Subcutaneous adipose tissue (tissue), 4 donors: ENCODE results near the gene ABR. TPM values are rescaled to one million over a fixed set of nuclear protein-coding genes. Genes with fewer than 3 reads are reported as not detected.

ENCODE experiments used
- total RNA-seq, 4 donors: library from RNA; depleted of rRNA; stranded (reverse); fragments of >200 nt; gene quantifications; one replicate each; pipeline ENCODE4 v1.1.0, GENCODE V29; 2016
- TF ChIP-seq, protein P1 (sequence below): fragments of 450-650 bp; IDR thresholded peaks from one replicate; pipeline ENCODE4 v1.5.1; 2016; ENCODE audit warnings: low read depth, mild to moderate bottlenecking, control low read depth, antibody characterized with exemption, moderate library complexity

Gene ABR
- total RNA-seq, 4 donors from 2014 or later = 53.8 to 82.8 (median 70.8) TPM

DNA sequence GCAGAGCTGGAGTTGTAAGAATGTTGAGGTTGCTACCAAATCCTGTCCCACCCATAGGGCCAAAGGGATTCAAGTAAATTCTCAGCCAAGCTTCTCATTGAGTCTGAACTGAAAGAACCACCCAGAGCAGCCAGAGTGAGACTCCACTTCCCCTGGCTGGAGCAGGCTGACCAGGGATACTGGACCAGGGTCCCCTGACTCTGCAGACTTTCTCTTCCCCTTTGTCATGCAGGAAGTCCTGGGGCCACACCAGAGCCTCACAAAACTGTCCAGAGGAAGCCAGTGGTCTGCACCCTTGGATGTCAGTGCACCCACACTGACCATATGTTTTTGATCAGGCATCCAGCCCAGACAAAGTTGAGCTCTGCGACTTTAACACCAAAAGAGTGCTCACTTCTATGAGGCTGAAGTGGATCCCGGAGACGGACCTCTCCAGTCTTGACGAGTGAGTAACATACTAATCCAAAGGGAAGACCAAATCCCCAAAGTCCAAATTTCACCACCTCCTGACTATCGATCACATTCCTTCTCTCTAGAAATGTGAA is 204.3 kb downstream of the ABR start:
- TF ChIP-seq, protein P1, sequence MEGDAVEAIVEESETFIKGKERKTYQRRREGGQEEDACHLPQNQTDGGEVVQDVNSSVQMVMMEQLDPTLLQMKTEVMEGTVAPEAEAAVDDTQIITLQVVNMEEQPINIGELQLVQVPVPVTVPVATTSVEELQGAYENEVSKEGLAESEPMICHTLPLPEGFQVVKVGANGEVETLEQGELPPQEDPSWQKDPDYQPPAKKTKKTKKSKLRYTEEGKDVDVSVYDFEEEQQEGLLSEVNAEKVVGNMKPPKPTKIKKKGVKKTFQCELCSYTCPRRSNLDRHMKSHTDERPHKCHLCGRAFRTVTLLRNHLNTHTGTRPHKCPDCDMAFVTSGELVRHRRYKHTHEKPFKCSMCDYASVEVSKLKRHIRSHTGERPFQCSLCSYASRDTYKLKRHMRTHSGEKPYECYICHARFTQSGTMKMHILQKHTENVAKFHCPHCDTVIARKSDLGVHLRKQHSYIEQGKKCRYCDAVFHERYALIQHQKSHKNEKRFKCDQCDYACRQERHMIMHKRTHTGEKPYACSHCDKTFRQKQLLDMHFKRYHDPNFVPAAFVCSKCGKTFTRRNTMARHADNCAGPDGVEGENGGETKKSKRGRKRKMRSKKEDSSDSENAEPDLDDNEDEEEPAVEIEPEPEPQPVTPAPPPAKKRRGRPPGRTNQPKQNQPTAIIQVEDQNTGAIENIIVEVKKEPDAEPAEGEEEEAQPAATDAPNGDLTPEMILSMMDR = no peak

- TF ChIP-seq, protein P1 = no peak
Observed at GRCh38 chr17:973053-973452, 206.7 kb downstream of the ABR start.

- TF ChIP-seq, protein P1 = no peak
Observed at GRCh38 chr17:970364-970763, 209.4 kb downstream of the ABR start.

GRCh38 chr17:969811-970355 is 209.9 kb downstream of the ABR start:
- TF ChIP-seq, protein P1 = no peak

DNA sequence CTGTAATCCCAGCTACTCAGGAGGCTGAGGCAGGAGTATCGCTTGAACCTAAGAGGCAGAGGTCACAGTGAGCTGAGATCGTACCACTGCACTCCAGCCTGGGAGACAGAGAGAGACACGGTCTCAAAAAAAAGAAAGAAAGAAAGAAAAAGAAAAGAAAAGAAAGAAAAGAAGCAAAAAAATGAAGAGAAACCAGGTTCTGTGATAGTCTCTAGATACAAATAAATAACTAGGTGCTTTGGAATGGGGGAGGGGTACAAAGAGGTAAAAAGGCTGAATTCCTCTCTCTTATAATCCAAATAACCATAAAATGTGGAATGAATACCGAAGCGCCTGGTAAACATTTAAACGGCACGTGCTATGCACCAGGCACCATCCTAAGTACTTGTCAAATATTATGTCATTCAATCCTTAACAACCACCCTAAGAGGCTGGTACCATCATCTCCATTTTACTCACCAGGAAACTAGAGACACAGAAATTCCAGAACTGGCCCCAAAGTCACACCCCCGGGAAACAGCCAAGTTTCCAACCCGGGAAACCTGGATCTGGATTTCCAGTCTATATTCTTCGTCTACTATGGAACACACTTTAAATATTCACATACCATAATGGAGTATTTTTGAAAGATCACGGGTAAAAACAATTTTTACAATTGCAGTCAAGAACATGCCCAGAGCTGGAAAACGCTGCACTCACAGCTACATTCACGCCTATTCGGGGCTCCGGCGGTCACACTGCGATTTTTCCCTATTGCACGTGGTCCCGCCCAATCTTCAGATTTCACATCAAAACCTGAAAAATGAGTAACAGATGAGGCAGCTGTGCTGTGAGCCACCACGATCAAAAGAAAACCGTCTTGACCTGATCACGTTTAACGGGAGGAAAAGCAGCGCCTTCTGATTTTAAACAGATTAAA is 210.7 kb downstream of the ABR start:
- TF ChIP-seq, protein P1 = no peak

GRCh38 chr17:967122-967521 is 212.7 kb downstream of the ABR start:
- TF ChIP-seq, protein P1 = no peak

DNA sequence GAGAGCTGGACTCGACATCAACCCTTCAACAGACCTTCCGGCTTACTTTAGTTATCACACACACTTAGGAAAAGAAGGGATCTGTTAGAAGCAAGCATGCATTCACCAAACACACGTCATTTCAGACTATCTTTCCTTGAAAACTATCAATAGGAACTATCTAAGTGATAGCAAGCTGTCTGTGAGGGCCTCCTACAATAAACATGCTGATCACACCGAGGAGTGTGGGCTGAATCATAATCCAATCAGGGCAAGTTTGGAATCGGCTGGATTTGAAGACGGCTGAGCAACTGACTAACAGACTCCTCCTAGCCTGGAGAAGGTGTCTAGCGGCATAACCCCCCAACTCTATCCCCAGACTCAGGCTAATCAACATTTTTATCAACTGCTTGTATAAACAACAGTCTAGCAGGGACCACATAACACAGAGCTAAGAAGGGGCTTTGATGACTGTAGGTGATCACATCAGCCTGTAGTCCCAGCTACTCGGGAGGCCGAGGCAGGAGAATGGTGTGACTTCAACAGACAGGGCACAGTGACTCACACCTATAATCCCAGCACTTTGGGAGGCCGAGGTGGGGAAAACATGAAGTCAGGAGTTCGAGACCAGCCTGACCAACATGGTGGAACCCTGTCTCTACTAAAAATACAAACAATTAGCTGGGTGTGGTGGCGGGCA is 214.3 kb downstream of the ABR start:
- TF ChIP-seq, protein P1 = no peak
